Measurements from ENCODE around the gene RTKN. TPM values are rescaled to one million over a fixed set of nuclear protein-coding genes. Genes with fewer than 3 reads are reported as not detected.

Gene RTKN
- polyA plus RNA-seq, 2 of the 4 experiments (the other 2 are of a cell fraction), result 15.1 to 20.1 TPM

GRCh38 chr2:74375838-74376237 is 65.9 kb downstream of the RTKN start (continued):
- TF ChIP-seq, protein P1, sequence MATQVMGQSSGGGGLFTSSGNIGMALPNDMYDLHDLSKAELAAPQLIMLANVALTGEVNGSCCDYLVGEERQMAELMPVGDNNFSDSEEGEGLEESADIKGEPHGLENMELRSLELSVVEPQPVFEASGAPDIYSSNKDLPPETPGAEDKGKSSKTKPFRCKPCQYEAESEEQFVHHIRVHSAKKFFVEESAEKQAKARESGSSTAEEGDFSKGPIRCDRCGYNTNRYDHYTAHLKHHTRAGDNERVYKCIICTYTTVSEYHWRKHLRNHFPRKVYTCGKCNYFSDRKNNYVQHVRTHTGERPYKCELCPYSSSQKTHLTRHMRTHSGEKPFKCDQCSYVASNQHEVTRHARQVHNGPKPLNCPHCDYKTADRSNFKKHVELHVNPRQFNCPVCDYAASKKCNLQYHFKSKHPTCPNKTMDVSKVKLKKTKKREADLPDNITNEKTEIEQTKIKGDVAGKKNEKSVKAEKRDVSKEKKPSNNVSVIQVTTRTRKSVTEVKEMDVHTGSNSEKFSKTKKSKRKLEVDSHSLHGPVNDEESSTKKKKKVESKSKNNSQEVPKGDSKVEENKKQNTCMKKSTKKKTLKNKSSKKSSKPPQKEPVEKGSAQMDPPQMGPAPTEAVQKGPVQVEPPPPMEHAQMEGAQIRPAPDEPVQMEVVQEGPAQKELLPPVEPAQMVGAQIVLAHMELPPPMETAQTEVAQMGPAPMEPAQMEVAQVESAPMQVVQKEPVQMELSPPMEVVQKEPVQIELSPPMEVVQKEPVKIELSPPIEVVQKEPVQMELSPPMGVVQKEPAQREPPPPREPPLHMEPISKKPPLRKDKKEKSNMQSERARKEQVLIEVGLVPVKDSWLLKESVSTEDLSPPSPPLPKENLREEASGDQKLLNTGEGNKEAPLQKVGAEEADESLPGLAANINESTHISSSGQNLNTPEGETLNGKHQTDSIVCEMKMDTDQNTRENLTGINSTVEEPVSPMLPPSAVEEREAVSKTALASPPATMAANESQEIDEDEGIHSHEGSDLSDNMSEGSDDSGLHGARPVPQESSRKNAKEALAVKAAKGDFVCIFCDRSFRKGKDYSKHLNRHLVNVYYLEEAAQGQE (IDR thresholded peaks at IDR 0.05), result no peak
- no peak for TF ChIP-seq HOXB5 (CRISPR knock-in tag; IDR thresholded peaks at IDR 0.05)
- TF ChIP-seq, protein P2, sequence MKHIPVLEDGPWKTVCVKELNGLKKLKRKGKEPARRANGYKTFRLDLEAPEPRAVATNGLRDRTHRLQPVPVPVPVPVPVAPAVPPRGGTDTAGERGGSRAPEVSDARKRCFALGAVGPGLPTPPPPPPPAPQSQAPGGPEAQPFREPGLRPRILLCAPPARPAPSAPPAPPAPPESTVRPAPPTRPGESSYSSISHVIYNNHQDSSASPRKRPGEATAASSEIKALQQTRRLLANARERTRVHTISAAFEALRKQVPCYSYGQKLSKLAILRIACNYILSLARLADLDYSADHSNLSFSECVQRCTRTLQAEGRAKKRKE (CRISPR knock-in tag; IDR thresholded peaks at IDR 0.05; ENCODE audit: low read depth), result no peak
- no peak for TF ChIP-seq KDM5A (IDR thresholded peaks at IDR 0.05)
- no peak for TF ChIP-seq HOXB13 (CRISPR knock-in tag; IDR thresholded peaks at IDR 0.05; ENCODE audit: low read depth)
- no peak for TF ChIP-seq TP53 (CRISPR knock-in tag; IDR thresholded peaks at IDR 0.05)
- no peak for TF ChIP-seq RAD21 (conservative IDR thresholded peaks at IDR 0.05 in 1 of 2, IDR thresholded peaks at IDR 0.05 in 1 of 2)
- no peak for TF ChIP-seq NR3C1 (IDR thresholded peaks at IDR 0.05)

Other genes starting within 250 kb of the RTKN start
- 429 and 608 TPM in 2 replicates for gene MTHFD2, start 243.3 kb downstream of the RTKN start, polyA plus RNA-seq (2011; rRNA removed)
- gene MTHFD2, start 243.3 kb downstream of the RTKN start, polyA plus RNA-seq (2017; fragmentation: RNase III; extraction: RNeasy Plus Mini Kit Qiagen cat#74134 plus additional on column Dnase treatment), result 149 to 188 TPM (median 153 TPM) in 3 replicates
- 1.1 and 1.3 TPM in 2 replicates for gene SLC4A5, start 98.5 kb downstream of the RTKN start, polyA plus RNA-seq (2011; rRNA removed)
- gene SLC4A5, start 98.5 kb downstream of the RTKN start, polyA plus RNA-seq (2017; fragmentation: RNase III; extraction: RNeasy Plus Mini Kit Qiagen cat#74134 plus additional on column Dnase treatment), result 0.38 to 0.63 TPM (median 0.50 TPM) in 3 replicates
- 95.1 and 99.1 TPM in 2 replicates for gene DCTN1, start 61.6 kb downstream of the RTKN start, polyA plus RNA-seq (2011; rRNA removed)
- 104 to 107 TPM (median 106 TPM) in 3 replicates for gene DCTN1, start 61.6 kb downstream of the RTKN start, polyA plus RNA-seq (2017; fragmentation: RNase III; extraction: RNeasy Plus Mini Kit Qiagen cat#74134 plus additional on column Dnase treatment)
- gene C2orf81, start 20.3 kb downstream of the RTKN start, polyA plus RNA-seq (2011; rRNA removed), result 0.88 and 1.6 TPM in 2 replicates
- 1.9 to 2.4 TPM (median 2.0 TPM) in 3 replicates for gene C2orf81, start 20.3 kb downstream of the RTKN start, polyA plus RNA-seq (2017; fragmentation: RNase III; extraction: RNeasy Plus Mini Kit Qiagen cat#74134 plus additional on column Dnase treatment)
- gene WDR54, start 20.2 kb downstream of the RTKN start, polyA plus RNA-seq (2011; rRNA removed), result 47.4 and 59.1 TPM in 2 replicates
- 59.4 to 68.5 TPM (median 62.5 TPM) in 3 replicates for gene WDR54, start 20.2 kb downstream of the RTKN start, polyA plus RNA-seq (2017; fragmentation: RNase III; extraction: RNeasy Plus Mini Kit Qiagen cat#74134 plus additional on column Dnase treatment)
- 15.5 and 19.9 TPM in 2 replicates for gene INO80B, start 13.2 kb upstream of the RTKN start, polyA plus RNA-seq (2011; rRNA removed)
- 66.8 to 74.6 TPM (median 74.3 TPM) in 3 replicates for gene INO80B, start 13.2 kb upstream of the RTKN start, polyA plus RNA-seq (2017; fragmentation: RNase III; extraction: RNeasy Plus Mini Kit Qiagen cat#74134 plus additional on column Dnase treatment)
- gene WBP1, start 16.5 kb upstream of the RTKN start, polyA plus RNA-seq (2011; rRNA removed), result 62.6 and 86.3 TPM in 2 replicates
- 49.1 to 67.0 TPM (median 59.0 TPM) in 3 replicates for gene WBP1, start 16.5 kb upstream of the RTKN start, polyA plus RNA-seq (2017; fragmentation: RNase III; extraction: RNeasy Plus Mini Kit Qiagen cat#74134 plus additional on column Dnase treatment)
- gene MOGS, start 23.4 kb upstream of the RTKN start, polyA plus RNA-seq (2011; rRNA removed), result 35.3 and 42.0 TPM in 2 replicates
- 30.6 to 34.5 TPM (median 34.1 TPM) in 3 replicates for gene MOGS, start 23.4 kb upstream of the RTKN start, polyA plus RNA-seq (2017; fragmentation: RNase III; extraction: RNeasy Plus Mini Kit Qiagen cat#74134 plus additional on column Dnase treatment)
- gene MRPL53, start 30.7 kb upstream of the RTKN start, polyA plus RNA-seq (2011; rRNA removed), result 49.9 and 68.8 TPM in 2 replicates
- gene MRPL53, start 30.7 kb upstream of the RTKN start, polyA plus RNA-seq (2017; fragmentation: RNase III; extraction: RNeasy Plus Mini Kit Qiagen cat#74134 plus additional on column Dnase treatment), result 216 to 229 TPM (median 221 TPM) in 3 replicates
- 6.8 and 8.9 TPM in 2 replicates for gene CCDC142, start 41.1 kb upstream of the RTKN start, polyA plus RNA-seq (2011; rRNA removed)
- 11.9 to 16.4 TPM (median 12.8 TPM) in 3 replicates for gene CCDC142, start 41.1 kb upstream of the RTKN start, polyA plus RNA-seq (2017; fragmentation: RNase III; extraction: RNeasy Plus Mini Kit Qiagen cat#74134 plus additional on column Dnase treatment)
- 29.6 and 32.4 TPM in 2 replicates for gene TTC31, start 41.1 kb upstream of the RTKN start, polyA plus RNA-seq (2011; rRNA removed)
- gene TTC31, start 41.1 kb upstream of the RTKN start, polyA plus RNA-seq (2017; fragmentation: RNase III; extraction: RNeasy Plus Mini Kit Qiagen cat#74134 plus additional on column Dnase treatment), result 25.4 to 26.2 TPM (median 25.7 TPM) in 3 replicates
- gene LBX2, start 57.7 kb upstream of the RTKN start, polyA plus RNA-seq (2011; rRNA removed), result 0.84 and 1.0 TPM in 2 replicates
- 2.0 to 2.4 TPM (median 2.1 TPM) in 3 replicates for gene LBX2, start 57.7 kb upstream of the RTKN start, polyA plus RNA-seq (2017; fragmentation: RNase III; extraction: RNeasy Plus Mini Kit Qiagen cat#74134 plus additional on column Dnase treatment)
- gene PCGF1, start 65.8 kb upstream of the RTKN start, polyA plus RNA-seq (2011; rRNA removed), result 53.6 and 55.3 TPM in 2 replicates
- gene PCGF1, start 65.8 kb upstream of the RTKN start, polyA plus RNA-seq (2017; fragmentation: RNase III; extraction: RNeasy Plus Mini Kit Qiagen cat#74134 plus additional on column Dnase treatment), result 32.2 to 38.1 TPM (median 32.8 TPM) in 3 replicates
- 0.05 TPM in 1 of 2 replicates, not detected in the other for gene TLX2, start 72.5 kb upstream of the RTKN start, polyA plus RNA-seq (2011; rRNA removed)
- gene TLX2, start 72.5 kb upstream of the RTKN start, polyA plus RNA-seq (2017; fragmentation: RNase III; extraction: RNeasy Plus Mini Kit Qiagen cat#74134 plus additional on column Dnase treatment), result 0.37 to 0.58 TPM (median 0.39 TPM) in 3 replicates
- gene DQX1, start 84.3 kb upstream of the RTKN start, polyA plus RNA-seq (2011; rRNA removed), result 0.39 and 0.42 TPM in 2 replicates
- 0.09 to 0.21 TPM (median 0.15 TPM) in 3 replicates for gene DQX1, start 84.3 kb upstream of the RTKN start, polyA plus RNA-seq (2017; fragmentation: RNase III; extraction: RNeasy Plus Mini Kit Qiagen cat#74134 plus additional on column Dnase treatment)
- 129 and 181 TPM in 2 replicates for gene AUP1, start 87.8 kb upstream of the RTKN start, polyA plus RNA-seq (2011; rRNA removed)
- gene AUP1, start 87.8 kb upstream of the RTKN start, polyA plus RNA-seq (2017; fragmentation: RNase III; extraction: RNeasy Plus Mini Kit Qiagen cat#74134 plus additional on column Dnase treatment), result 160 to 164 TPM (median 163 TPM) in 3 replicates
- gene HTRA2, start 88.0 kb upstream of the RTKN start, polyA plus RNA-seq (2011; rRNA removed), result 28.7 and 33.7 TPM in 2 replicates
- 33.6 to 36.5 TPM (median 34.0 TPM) in 3 replicates for gene HTRA2, start 88.0 kb upstream of the RTKN start, polyA plus RNA-seq (2017; fragmentation: RNase III; extraction: RNeasy Plus Mini Kit Qiagen cat#74134 plus additional on column Dnase treatment)
- gene LOXL3, start 112.0 kb upstream of the RTKN start, polyA plus RNA-seq (2011; rRNA removed), result 0.30 and 0.40 TPM in 2 replicates
- 0.27 to 0.53 TPM (median 0.31 TPM) in 3 replicates for gene LOXL3, start 112.0 kb upstream of the RTKN start, polyA plus RNA-seq (2017; fragmentation: RNase III; extraction: RNeasy Plus Mini Kit Qiagen cat#74134 plus additional on column Dnase treatment)
- 3.7 and 4.0 TPM in 2 replicates for gene DOK1, start 112.8 kb upstream of the RTKN start, polyA plus RNA-seq (2011; rRNA removed)
- gene DOK1, start 112.8 kb upstream of the RTKN start, polyA plus RNA-seq (2017; fragmentation: RNase III; extraction: RNeasy Plus Mini Kit Qiagen cat#74134 plus additional on column Dnase treatment), result 3.2 to 5.1 TPM (median 5.0 TPM) in 3 replicates
- gene M1AP, start 206.4 kb upstream of the RTKN start, polyA plus RNA-seq (2011; rRNA removed), result not detected in 2 replicates
- gene M1AP, start 206.4 kb upstream of the RTKN start, polyA plus RNA-seq (2017; fragmentation: RNase III; extraction: RNeasy Plus Mini Kit Qiagen cat#74134 plus additional on column Dnase treatment), result not detected in 3 replicates
- 9.3 and 11.1 TPM in 2 replicates for gene SEMA4F, start 212.3 kb upstream of the RTKN start, polyA plus RNA-seq (2011; rRNA removed)
- 7.6 to 8.5 TPM (median 8.3 TPM) in 3 replicates for gene SEMA4F, start 212.3 kb upstream of the RTKN start, polyA plus RNA-seq (2017; fragmentation: RNase III; extraction: RNeasy Plus Mini Kit Qiagen cat#74134 plus additional on column Dnase treatment)

All from A549 (cell line).